ENCODE results near the gene SLC44A4. TPM values are rescaled to one million over a fixed set of nuclear protein-coding genes. Genes with fewer than 3 reads are reported as not detected.

The SLC44A4 gene
- under 1 TPM in 3 of 5 donors, not detected in 2; 0.13 to 0.96 (median 0.57) TPM for total RNA-seq
- 0.28 TPM for total RNA-seq (2013)
- total RNA-seq: 0 to 0.41 (median 0.05) reads per million in 29 experiments

GRCh38 chr6:31878726-31879125 is at the start of gene SLC44A4:
Gene SLC44A4, minus strand, starts transcription at chr6:31878997. Its CDS starts 17 bp downstream, at chr6:31878980.
- H3K4me1 ChIP-seq (ENCODE audit: control insufficient read depth in 1 of 2, extremely low read depth in 1 of 2, insufficient read depth in 2 of 2, low read length in 2 of 2): no peaks in the 10 kb centered on the region
- H3K36me3 ChIP-seq (ENCODE audit: control insufficient read depth in 2 of 2, extremely low read depth in 1 of 2, insufficient read depth in 1 of 2, low read length in 1 of 2): peaks cover 16 to 39% of the 10 kb centered on the region in 2 donors
- Mint-ChIP-seq H3K9me3 (no peaks in the 10 kb centered on the region), H3K27ac (no peak within 1 kb of the TSS), H3K4me3 (no peak within 1 kb of the TSS), H3K36me3 (peaks cover 31% of the 10 kb centered on the region), H3K27me3 (no peaks in the 10 kb centered on the region), H3K4me1 (peaks cover 0 to 5% (median 0%) of the 10 kb centered on the region in 3 donors)
- ATAC-seq (replicated peaks in 1 of 4) (no peak), DNase-seq (no peak)
- H3K27me3 ChIP-seq (replicated peaks in 1 of 2; ENCODE audit: control insufficient read depth in 2 of 2, extremely low read depth in 1 of 2, insufficient read depth in 2 of 2, low read length in 1 of 2): peaks cover 0 to 3% of the 10 kb centered on the region in 2 experiments
- 83% methylated on average over 14 of the region's 18 CpGs for WGBS (ENCODE audit: insufficient coverage)
- ChIA-PET POLR2A (no interaction called here), CTCF (no interaction called here)
- H3K9me3 ChIP-seq: no peaks in the 10 kb centered on the region
- no peak within 1 kb of the TSS for H3K27ac ChIP-seq (ENCODE audit: low read length)
- no peak within 1 kb of the TSS for H3K4me3 ChIP-seq (ENCODE audit: control insufficient read depth in 1 of 2, extremely low read depth in 1 of 2, low read length in 1 of 2)

GRCh38 chr6:31928672-31928939 is 49.8 kb upstream of the SLC44A4 start:
- H3K4me3 Mint-ChIP-seq: no peak overlapping the region
- H3K27me3 Mint-ChIP-seq: peaks cover 0 to 6% of the 10 kb centered on the region in 2 donors
- H3K36me3 ChIP-seq (ENCODE audit: control insufficient read depth in 2 of 2, extremely low read depth in 1 of 2, insufficient read depth in 1 of 2, low read length in 1 of 2): no peaks in the 10 kb centered on the region
- no peak overlapping the region for H3K4me3 ChIP-seq (ENCODE audit: control insufficient read depth in 1 of 2, extremely low read depth in 1 of 2, low read length in 1 of 2)
- no peak overlapping the region for H3K27ac ChIP-seq (ENCODE audit: low read length)
- H3K4me1 ChIP-seq (ENCODE audit: control insufficient read depth in 1 of 2, extremely low read depth in 1 of 2, insufficient read depth in 2 of 2, low read length in 2 of 2): no peaks in the 10 kb centered on the region
- no peaks in the 10 kb centered on the region for H3K36me3 Mint-ChIP-seq
- H3K9me3 ChIP-seq: no peaks in the 10 kb centered on the region
- POLR2A ChIA-PET: no interaction called here
- CTCF ChIA-PET: no interaction called here
- peaks cover 2 to 16% of the 10 kb centered on the region in 2 experiments for H3K27me3 ChIP-seq (replicated peaks in 1 of 2; ENCODE audit: control insufficient read depth in 2 of 2, extremely low read depth in 1 of 2, insufficient read depth in 2 of 2, low read length in 1 of 2)
- 71% methylated on average over 3 of the region's 9 CpGs for WGBS (ENCODE audit: insufficient coverage)
- no peaks in the 10 kb centered on the region for H3K9me3 Mint-ChIP-seq
- H3K4me1 Mint-ChIP-seq: no peaks in the 10 kb centered on the region
- ATAC-seq (replicated peaks in 1 of 4) (no peak), DNase-seq (no peak)
- no peak overlapping the region for H3K27ac Mint-ChIP-seq

- Histone ChIP-seq H3K36me3 (ENCODE audit: control insufficient read depth in 2 of 2, extremely low read depth in 1 of 2, insufficient read depth in 1 of 2, low read length in 1 of 2) (no peaks in the 10 kb centered on the region), H3K4me3 (ENCODE audit: control insufficient read depth in 1 of 2, extremely low read depth in 1 of 2, low read length in 1 of 2) (no peak overlapping the region), H3K4me1 (ENCODE audit: control insufficient read depth in 1 of 2, extremely low read depth in 1 of 2, insufficient read depth in 2 of 2, low read length in 2 of 2) (no peaks in the 10 kb centered on the region), H3K9me3 (no peaks in the 10 kb centered on the region), H3K27ac (ENCODE audit: low read length) (no peak overlapping the region), H3K27me3 (replicated peaks in 1 of 2; ENCODE audit: control insufficient read depth in 2 of 2, extremely low read depth in 1 of 2, insufficient read depth in 2 of 2, low read length in 1 of 2) (peaks cover 2 to 12% of the 10 kb centered on the region in 2 experiments)
- no peak for DNase-seq
- CTCF ChIA-PET: no interaction called here
- Mint-ChIP-seq H3K9me3 (no peaks in the 10 kb centered on the region), H3K4me1 (no peaks in the 10 kb centered on the region), H3K4me3 (no peak overlapping the region), H3K36me3 (no peaks in the 10 kb centered on the region), H3K27me3 (peaks cover 0 to 3% of the 10 kb centered on the region in 2 donors), H3K27ac (no peak overlapping the region)
- ATAC-seq (replicated peaks in 1 of 4): no peak
- POLR2A ChIA-PET: no interaction called here
- WGBS (ENCODE audit: insufficient coverage): 77% methylated on average over 7 of the region's 11 CpGs
Measured at GRCh38 chr6:31927863-31928671, 49.3 kb upstream of the SLC44A4 start.

- no peaks in the 10 kb centered on the region for H3K4me1 Mint-ChIP-seq
- ChIA-PET POLR2A (no interaction called here), CTCF (no interaction called here)
- H3K9me3 Mint-ChIP-seq: no peaks in the 10 kb centered on the region
- H3K4me3 ChIP-seq (ENCODE audit: control insufficient read depth in 1 of 2, extremely low read depth in 1 of 2, low read length in 1 of 2): no peak within 1 kb of the TSS
- H3K36me3 Mint-ChIP-seq: no peaks in the 10 kb centered on the region
- WGBS (ENCODE audit: insufficient coverage): 62% methylated on average over 6 of the region's 11 CpGs
- no peaks in the 10 kb centered on the region for H3K36me3 ChIP-seq (ENCODE audit: control insufficient read depth in 2 of 2, extremely low read depth in 1 of 2, insufficient read depth in 1 of 2, low read length in 1 of 2)
- no peaks in the 10 kb centered on the region for H3K4me1 ChIP-seq (ENCODE audit: control insufficient read depth in 1 of 2, extremely low read depth in 1 of 2, insufficient read depth in 2 of 2, low read length in 2 of 2)
- H3K9me3 ChIP-seq: no peaks in the 10 kb centered on the region
- DNase-seq (no peak), ATAC-seq (replicated peaks in 1 of 4) (no peak)
- H3K27ac Mint-ChIP-seq: no peak within 1 kb of the TSS
- H3K27me3 ChIP-seq (replicated peaks in 1 of 2; ENCODE audit: control insufficient read depth in 2 of 2, extremely low read depth in 1 of 2, insufficient read depth in 2 of 2, low read length in 1 of 2): peaks cover 2 to 12% of the 10 kb centered on the region in 2 experiments
- peaks cover 0 to 3% of the 10 kb centered on the region in 2 donors for H3K27me3 Mint-ChIP-seq
- H3K4me3 Mint-ChIP-seq: no peak within 1 kb of the TSS
- no peak within 1 kb of the TSS for H3K27ac ChIP-seq (ENCODE audit: low read length)
Measured at GRCh38 chr6:31927242-31927862, 48.6 kb upstream of the SLC44A4 start, which contains the start of gene C2. Gene C2, plus strand, starts transcription at chr6:31927717. Its CDS starts 36 bp downstream, at chr6:31927753.

- POLR2A ChIA-PET: no interaction called here
- Mint-ChIP-seq H3K36me3 (no peaks in the 10 kb centered on the region), H3K27ac (no peak overlapping the region)
Measured at GRCh38 chr6:31922942-31923341, 44.1 kb upstream of the SLC44A4 start.

GRCh38 chr6:31920811-31921210 is 42.0 kb upstream of the SLC44A4 start:
- Histone ChIP-seq H3K9me3 (no peaks in the 10 kb centered on the region), H3K4me3 (ENCODE audit: control insufficient read depth in 1 of 2, extremely low read depth in 1 of 2, low read length in 1 of 2) (no peak overlapping the region), H3K27me3 (replicated peaks in 1 of 2; ENCODE audit: control insufficient read depth in 2 of 2, extremely low read depth in 1 of 2, insufficient read depth in 2 of 2, low read length in 1 of 2) (peaks cover 0 to 9% of the 10 kb centered on the region in 2 experiments), H3K27ac (ENCODE audit: low read length) (no peak overlapping the region), H3K36me3 (ENCODE audit: control insufficient read depth in 2 of 2, extremely low read depth in 1 of 2, insufficient read depth in 1 of 2, low read length in 1 of 2) (no peaks in the 10 kb centered on the region), H3K4me1 (ENCODE audit: control insufficient read depth in 1 of 2, extremely low read depth in 1 of 2, insufficient read depth in 2 of 2, low read length in 2 of 2) (no peaks in the 10 kb centered on the region)
- Mint-ChIP-seq H3K9me3 (no peaks in the 10 kb centered on the region), H3K27ac (no peak overlapping the region), H3K27me3 (peaks cover 0 to 2% of the 10 kb centered on the region in 2 donors), H3K4me3 (no peak overlapping the region), H3K4me1 (no peaks in the 10 kb centered on the region), H3K36me3 (no peaks in the 10 kb centered on the region)
- WGBS (ENCODE audit: insufficient coverage): 100% methylated on average over 2 of the region's 2 CpGs
- POLR2A ChIA-PET: no interaction called here
- CTCF ChIA-PET: interaction anchor here in 1 of 2 donors (0.6 kb wide), 1 partner anchor 311 kb away, joined by 3 read pairs; no protein-coding TSS in a partner anchor
- DNase-seq (no peak), ATAC-seq (replicated peaks in 1 of 4) (no peak)

More at GRCh38 chr6:31922942-31923341, 44.1 kb upstream of the SLC44A4 start:
- Histone ChIP-seq H3K4me3 (ENCODE audit: control insufficient read depth in 1 of 2, extremely low read depth in 1 of 2, low read length in 1 of 2) (no peak overlapping the region), H3K27me3 (replicated peaks in 1 of 2; ENCODE audit: control insufficient read depth in 2 of 2, extremely low read depth in 1 of 2, insufficient read depth in 2 of 2, low read length in 1 of 2) (peaks cover 2 to 10% of the 10 kb centered on the region in 2 experiments), H3K36me3 (ENCODE audit: control insufficient read depth in 2 of 2, extremely low read depth in 1 of 2, insufficient read depth in 1 of 2, low read length in 1 of 2) (no peaks in the 10 kb centered on the region), H3K4me1 (ENCODE audit: control insufficient read depth in 1 of 2, extremely low read depth in 1 of 2, insufficient read depth in 2 of 2, low read length in 2 of 2) (no peaks in the 10 kb centered on the region), H3K27ac (ENCODE audit: low read length) (no peak overlapping the region), H3K9me3 (no peaks in the 10 kb centered on the region)
- ATAC-seq (replicated peaks in 1 of 4) (peak in 1 of 4 experiments; percentile 39), DNase-seq (peak in 10 of 35 experiments; percentile 10 to 45 (median 20))
- H3K4me3 Mint-ChIP-seq: no peak overlapping the region
- no peaks in the 10 kb centered on the region for H3K4me1 Mint-ChIP-seq
- no peaks in the 10 kb centered on the region for H3K9me3 Mint-ChIP-seq
- peaks cover 0 to 2% of the 10 kb centered on the region in 2 donors for H3K27me3 Mint-ChIP-seq
- WGBS (ENCODE audit: insufficient coverage): 0% methylated on average over 1 of the region's 5 CpGs
- CTCF ChIA-PET: interaction anchor here in 1 of 2 donors (0.6 kb wide), 1 partner anchor 103 kb away, joined by 4 read pairs; no protein-coding TSS in a partner anchor
